Stimulated activated CD4-positive, alpha-beta T cell treated with anti-CD3 and anti-CD28 coated beads, Interleukin-4, amount 100 ng/mL, for 48 hours (primary cell): Measurements from ENCODE around the gene INSIG2.

Source experiments
- DNase-seq, 2 donors: peaks; one replicate each; pipeline ENCODE4 v3.0.0-alpha.2; 2020; ENCODE audit warnings: low read depth in 2 of 2

INSIG2 gene

DNA sequence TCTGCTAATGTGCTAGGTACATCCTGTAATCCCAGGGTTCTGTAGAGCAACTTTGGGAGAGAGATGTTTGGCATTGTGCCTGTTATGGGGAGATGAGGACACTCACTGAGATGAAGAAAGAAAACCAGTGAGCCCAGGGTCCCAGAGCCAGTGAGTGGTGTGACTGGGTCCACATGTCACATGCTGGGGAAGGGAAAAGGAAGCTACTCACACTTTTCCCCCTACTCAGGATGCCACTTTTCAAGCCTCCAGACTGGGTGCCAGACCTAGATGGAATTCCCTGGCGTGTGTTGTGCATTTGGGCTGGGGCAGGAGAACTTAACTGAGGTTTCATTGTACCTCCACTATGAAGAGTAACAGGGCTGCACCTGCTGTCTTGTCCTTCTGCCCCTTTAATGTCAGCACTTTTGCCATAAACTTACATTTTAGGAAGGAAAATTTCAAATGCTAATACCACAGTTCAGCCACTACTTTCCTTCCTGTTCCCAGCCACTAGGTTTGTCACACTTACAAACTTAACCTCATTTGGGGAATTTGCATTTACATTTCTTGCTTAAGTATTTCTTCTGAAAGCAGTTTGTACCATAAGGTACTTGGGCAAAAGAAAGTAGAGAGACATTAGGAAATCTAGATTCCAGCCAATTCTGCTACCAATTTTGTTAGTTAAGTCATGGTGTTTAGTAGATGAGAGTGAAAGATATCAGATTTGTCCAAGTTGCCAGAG lies 10.2 kb downstream of the INSIG2 start:
- DNase-seq: no peak

DNA sequence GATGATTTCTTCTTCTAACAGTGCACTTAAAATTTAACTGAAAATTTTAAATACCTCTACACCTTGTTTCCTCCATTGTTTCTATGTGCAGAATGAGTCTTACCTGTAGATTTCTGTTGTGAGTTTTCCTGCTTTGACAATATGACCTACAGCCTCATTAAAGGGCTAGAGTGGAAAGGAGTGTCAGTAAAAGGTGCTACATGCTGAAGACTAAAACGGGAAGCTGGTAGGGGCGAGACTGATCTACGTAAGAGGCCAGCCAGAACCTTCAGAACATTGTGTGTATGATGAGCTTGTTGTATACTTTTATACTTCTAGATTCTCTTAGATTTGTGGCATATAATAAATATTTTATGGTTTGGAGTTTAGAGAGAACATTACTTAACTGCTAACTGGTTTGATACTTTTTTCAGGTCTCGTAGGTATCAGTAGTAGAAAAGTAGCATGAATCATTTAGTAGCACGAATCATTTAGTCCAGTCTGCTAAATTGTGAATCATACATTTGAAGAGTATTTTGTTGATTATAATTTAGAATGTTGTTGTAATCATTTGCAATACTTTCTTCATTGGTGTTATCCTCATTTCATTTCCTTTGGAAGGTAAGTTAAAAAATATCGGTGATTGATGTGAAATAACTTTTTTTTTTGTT lies 14.3 kb downstream of the INSIG2 start:
- DNase-seq: no peak

DNA sequence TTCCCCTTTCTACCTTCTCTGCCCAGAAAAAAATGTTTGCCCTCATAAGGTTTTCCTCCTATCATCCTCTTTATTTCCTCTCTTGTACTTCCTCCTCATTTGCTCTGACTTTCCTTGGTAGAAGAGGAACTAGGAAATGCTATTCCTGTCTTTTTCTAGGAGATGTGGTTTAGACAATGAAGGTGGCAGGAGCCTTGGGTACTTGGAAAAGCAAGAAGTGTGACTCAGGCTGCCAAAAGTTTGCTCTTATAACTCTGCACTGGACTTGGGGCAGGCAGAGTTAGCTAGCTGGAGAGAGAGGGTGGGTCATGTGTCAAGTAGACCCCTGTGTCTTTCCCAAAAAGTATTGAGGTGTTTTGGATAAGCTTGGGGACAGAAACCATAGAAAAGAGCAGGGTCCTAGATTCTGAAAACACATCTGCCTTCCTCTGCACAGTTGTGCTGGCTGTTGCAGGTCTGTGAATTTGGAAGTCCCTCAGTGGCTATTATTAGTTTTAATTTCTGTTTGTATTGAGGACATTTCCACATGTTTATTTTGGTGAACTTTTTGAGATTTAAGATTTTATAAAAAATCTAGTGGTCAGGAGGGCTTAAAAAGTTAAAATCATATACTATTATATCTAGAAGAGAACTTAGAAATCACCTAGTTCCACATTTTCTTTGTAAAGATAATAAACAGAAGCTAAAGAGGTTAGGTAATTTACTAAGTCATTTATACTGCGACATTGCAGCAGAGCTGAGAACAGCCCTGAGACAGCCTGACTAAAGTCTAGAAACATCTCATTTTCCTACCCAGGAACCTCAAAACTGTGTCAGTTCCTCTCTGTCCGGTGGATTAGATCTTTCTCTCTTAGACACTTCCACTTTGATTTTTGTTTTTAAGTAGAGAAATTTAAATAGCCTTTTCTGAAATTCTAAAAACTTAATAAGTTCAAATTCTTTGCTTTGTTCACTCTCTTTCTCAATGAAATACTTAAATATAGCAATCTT lies 16.0 kb downstream of the INSIG2 start:
- DNase-seq: no peak

DNA sequence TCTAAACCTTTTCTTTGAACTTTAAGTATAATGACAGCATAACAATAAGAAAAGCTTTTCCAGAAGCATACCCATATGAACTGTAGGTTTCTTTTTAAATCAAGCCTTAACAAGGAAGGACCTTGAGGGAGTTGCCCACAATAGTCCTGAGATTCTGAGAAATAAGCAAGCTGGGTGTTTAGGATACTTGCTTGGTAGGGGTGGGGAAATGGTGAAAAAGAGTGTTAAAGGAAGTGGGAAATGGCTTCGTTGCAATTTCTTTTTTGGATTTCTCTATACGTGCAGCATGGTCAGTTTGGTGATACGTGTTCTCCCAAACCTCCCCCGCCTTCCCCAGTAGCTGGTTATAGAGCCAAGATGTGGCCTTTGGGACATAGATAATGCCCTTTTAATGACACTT lies 17.2 kb downstream of the INSIG2 start:
- no peak for DNase-seq

DNA sequence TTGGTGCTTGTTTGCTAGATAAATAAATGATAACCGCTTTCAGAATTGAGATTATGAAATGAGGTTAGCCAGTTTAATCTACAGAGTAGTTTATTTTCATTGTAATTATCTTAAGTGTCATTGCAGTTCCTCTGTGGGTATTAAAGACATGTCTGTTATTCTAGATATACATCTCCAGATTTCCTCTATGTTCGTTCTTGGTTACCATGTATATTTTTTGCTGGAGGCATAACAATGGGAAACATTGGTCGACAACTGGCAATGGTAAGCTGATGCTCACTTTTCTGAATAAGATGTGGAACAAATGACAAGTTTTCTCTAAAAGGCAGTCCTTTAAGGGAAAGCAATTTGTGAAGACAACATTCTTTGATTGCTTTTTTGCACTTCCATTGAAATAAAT lies 18.7 kb downstream of the INSIG2 start:
- no peak for DNase-seq

DNA sequence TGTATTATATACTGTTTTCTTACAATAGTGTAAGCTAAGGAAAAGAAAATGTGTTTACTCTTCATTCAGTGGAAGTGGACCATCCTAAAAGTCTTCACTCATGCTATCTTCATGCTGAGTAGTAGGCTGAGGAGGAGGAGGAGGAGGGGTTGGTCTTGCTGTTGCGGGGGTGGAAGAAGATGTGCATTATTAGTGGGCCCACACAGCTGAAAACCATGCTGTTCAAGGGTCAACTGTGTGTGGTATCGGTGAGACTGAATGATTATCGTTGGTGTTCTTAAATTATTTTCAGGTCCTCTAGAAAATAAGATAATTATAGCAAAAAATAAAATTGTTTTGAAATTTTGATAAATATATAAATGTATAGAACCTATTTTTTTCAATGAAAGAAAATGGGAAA lies 22.0 kb downstream of the INSIG2 start:
- DNase-seq: no peak

DNA sequence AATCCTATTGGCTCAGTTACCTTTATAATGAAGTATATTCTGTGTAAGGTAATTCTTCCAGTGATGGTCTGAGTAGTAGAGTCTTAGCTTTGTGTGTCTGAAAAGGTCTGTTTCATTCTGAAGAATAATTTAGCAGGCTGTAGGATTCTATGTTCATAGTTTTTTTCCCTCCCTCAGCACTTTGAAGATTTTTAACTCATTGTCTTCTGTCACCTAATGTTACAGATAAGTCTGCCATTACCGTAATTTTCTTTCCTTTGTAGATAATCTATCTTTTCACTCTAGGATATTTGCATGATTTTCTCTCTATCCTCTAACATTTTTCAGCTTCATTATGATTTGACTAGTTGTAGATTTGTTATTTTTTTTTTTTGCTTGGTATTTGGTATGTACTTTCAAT lies 22.7 kb downstream of the INSIG2 start:
- no peak for DNase-seq

DNA sequence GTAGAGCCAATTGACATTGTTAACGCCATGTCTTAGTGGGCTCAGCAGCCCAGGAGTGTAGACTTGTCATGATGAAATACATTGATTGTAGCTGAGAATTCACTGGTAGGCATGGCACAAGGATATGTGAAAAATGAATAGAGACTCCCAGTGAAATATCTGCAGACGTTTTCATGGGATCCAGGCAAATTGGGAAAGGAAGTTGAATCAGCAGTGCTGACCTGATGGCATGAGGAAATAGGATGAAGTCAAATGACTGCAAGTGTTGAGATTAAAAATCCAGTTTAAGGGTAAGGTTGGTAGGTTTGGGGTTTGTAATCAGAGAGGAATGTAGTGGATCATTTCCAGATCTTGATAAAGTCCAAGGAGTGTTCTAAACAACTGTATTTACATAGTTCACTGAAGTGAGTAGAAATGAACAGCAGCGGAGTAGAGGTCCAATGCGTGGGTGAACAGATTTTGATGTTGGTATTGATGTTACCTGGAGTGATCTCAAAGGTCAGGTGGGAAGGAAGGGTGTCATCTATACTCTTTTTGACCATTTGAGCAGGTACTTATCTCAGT lies 24.6 kb downstream of the INSIG2 start:
- DNase-seq: no peak

DNA sequence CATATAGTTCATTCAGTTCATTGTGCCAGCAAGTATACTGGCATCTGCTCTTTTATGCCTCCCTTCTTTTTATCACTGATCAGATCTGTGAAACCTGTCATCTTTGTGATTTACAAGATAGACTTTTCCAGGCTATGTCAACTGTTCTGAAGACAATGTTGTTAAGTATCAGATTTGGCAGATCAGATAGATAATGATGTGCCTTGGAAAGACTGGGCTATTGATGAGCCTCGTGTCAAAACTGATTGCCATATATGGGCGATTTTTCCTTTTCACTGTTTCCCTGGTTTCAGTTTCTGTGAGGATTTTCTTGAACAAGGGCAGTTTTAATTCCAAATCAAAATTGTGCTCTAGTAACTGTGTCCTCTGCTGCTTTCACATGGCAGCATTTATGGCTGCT lies 26.6 kb downstream of the INSIG2 start:
- DNase-seq: no peak

DNA sequence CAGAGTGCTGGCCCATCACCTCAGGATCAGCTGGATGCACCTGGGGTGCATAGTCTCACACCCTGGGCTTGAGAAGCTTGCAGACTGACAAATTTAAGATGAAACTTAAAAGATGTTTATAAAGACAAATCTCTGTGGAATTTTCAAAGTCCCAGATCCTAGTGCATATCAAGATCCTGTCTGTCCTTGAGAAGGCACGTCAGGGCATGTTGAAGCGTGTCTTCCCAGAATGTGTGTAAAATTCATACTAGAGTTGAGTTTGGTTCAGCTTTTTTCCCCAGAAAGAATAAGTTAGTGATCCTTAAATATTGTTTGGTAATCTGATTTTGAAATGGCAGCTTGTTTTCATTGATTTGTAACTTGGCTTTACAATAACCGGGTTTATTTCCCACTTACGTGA lies 27.5 kb downstream of the INSIG2 start:
- no peak for DNase-seq

DNA sequence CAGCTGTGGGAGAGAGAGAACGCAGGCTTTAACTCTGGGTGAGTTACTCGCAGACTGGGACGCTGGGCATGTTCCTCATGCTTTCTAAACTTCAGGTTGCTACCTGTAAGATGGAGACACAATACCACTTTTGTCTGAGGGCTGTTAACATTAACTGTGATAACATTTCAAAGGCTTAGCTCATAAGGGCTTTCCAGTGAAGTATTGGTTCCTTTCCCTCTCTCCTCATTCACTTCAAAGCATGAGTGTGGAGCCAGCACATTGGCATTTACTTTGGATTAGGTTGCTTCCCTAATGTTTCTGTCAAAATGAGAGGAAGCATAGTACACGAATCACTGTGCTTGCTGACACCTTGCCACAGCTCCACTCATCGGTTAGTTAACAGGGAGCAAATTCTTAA lies 30.2 kb downstream of the INSIG2 start:
- no peak for DNase-seq

DNA sequence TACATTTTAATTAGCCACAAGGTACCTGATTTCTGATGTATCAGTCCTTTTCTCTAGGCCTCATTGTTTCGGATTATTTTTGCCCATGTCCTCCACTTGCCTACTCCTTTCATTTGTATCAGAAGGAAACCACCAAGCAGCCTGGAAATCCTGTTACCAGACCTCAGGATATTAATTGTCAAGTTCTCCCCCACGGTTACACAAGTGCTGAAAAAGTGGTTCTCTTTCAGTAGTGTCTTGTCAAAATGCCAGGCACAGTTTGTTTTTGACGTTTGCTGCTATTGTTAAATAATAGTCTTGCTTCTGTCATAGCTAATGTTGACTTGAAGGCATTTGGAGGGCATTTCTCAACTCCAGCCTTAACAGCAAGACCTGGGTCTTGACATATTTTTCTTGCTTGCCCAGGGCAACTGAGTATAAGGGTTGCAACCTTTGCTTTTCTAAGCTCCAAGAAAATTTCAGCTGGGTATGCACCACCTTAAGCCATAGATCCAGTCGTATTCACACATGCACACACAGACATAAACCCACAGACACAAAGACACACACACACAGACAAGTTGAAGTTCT lies 31.0 kb downstream of the INSIG2 start:
- no peak for DNase-seq

DNA sequence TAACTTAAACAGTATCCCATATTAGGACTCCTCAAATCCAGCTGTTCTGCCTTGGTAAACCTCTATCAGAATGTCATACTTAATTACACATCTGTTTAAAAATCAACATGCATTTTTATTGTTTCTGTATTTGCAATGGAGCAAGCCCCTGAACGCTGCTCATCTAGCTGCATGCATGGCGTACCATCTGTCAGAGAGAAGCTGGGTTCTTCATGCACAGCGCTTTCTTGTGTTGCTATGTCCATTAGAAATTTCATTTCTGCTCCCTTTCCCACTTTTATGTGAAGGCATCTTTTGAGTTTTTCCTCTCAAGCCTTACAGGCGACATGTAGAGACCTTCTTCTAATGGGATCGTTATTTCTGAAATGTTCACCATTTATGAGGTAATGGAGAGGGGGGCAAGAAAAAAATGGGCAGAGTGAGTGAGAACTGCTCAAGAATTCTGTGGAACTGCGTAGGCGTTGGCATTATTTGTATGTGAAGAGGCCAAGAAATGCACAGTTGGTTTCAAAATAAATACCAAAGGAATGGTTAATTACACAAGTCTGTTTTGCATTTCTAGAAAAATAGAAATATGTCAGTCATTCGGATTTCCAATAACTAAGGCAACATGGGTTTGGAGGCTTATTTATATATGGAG lies 31.6 kb downstream of the INSIG2 start:
- DNase-seq: no peak

DNA sequence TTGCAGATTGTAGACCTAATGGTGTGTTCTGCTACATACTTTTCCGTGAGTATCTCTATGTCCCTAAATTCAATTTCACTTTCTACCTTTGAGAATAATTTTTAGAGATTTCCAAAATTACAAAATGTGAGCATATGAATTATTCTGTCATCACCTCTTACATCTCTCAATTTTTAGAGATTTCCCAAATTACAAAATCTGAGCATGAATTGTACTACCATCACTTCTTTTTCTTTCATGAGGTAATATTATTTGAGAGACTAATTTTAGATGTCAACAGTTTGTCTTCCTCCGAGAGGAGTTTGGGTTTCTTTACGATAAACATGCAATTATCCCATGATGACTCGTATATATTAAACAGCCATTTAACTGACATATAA lies 32.1 kb downstream of the INSIG2 start:
- no peak for DNase-seq

DNA sequence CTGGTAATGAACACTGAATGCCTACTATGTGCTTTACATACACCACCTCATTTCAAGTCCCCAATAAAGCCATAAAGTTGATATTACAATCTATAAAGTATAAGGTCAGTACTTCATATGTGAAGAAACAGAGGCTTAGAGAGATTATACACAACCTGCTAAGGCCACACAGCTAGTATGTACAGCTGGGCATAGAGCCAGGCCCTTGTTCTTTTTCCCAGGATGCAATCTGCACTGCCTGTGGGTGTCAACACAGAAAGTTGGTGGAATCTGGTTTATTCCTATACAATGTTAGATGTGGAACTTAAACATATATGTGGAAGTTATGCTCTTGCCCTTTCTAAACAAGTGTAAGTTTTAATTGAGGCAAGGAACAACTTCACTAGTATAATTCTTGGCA lies 32.8 kb downstream of the INSIG2 start:
- DNase-seq: no peak

DNA sequence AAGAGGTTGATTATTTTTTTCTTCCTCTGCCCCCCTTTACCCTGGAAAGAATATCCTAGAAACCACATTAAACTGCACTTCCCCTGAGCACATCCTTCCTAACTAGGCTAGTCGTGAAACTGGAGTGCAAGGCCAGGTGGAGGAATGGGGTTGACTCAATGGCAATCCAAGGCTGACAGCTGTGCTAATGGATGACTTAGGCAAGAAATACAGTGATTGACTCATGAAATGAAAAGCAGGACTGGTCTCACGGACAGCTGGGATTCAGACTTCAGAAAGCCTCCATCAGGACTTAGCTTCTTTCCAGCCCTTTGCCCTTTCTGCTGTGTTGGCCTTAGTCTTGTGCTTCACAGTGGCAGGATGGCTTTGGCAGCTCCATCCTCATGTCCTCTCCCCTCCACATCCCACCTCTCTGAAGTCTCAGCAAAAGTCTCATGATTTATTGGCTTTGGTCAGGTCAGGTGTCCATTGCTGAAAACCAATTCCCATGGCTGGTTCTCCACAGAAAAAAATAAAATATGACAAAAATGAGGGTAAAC lies 33.8 kb downstream of the INSIG2 start:
- no peak for DNase-seq

DNA sequence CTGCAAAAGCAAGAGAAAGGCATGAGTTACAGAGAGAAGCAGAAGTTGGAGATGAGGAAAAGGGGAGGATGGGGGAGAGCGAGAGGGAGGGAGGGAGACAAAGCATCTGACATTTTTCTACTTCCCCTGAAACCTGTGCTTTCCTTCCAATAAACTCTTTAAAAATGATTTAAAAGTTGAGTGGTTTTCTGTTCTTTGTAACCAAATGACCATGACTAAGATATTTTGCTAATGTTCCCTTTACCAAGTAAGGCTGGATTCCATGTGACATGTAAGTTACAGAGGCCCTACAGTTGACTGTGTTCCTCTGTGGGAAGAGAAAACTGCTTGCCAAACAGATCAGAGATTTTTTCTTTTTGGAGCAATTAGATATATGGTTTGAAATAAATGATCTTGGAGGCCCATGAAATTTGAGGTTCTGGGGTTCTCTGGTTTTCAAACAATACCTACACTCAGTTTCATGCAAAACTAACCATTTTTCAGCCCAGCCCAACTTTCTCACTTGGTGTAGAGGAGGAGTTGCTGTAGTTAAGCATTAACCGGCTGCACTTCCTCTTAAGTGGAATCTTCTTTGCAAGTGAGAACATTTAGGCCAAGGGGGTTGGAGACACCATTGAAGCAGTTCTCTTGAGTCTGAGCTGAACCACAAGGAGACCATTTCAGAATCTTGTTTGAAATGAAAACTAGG lies 34.5 kb downstream of the INSIG2 start:
- DNase-seq: no peak

DNA sequence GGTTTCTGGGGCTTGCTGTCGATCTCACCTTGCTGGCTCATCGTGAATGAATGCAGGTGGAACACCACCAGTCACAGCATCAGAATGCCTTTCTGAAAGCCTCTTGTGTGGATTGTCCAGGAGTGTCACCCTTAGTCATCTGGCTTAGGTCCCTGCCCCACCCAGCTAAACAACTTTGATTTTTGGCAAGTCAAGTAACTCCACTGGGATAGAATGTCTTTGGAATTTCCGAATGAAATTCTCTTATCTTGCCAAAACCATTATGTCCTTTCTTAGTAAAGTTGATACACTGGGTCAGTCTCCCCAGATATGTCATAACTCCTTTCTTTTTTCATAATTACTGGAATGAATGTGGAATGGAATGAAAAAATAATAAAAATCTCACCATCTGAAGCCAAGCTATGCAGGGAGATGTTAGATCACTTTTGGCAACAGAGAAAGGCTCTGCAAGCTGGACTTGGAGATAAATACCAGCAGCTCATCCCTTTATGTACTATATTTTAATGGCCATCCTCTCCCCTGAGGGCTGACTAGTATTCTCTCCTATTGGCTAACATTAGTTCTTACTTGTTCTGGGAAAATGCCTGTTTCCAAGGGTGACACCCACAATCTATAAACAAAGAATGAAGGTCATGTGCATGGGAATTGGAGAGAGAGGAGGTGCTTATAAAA lies 35.4 kb downstream of the INSIG2 start:
- DNase-seq: no peak

DNA sequence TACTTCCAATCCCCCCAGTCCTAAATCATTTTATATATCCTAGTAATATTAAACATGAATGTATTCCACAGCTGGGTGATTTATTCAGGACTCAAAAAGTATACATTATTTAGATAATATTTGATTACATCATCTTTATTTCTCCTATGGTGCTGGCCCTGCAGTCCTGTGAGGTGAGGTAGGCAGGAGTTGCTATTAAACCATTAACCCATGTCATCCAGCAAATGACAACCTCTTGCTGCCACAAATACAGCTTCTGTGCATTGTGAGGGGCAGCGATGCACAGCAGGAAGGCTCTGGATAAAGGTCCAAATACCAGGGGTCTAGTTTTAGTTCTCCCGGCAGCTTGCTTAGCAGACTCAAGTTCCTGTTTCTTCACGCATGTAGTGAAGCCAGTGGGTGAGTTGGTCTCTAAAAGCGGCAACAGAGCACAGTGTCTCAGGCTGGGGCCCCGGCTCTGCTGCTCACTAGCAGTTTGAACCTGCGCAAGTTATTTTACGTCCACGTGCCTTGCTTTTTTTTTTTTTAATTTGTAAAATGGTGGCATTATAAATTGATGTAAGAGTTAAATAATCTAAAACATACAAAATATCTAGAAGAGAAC lies 36.1 kb downstream of the INSIG2 start:
- DNase-seq: no peak

DNA sequence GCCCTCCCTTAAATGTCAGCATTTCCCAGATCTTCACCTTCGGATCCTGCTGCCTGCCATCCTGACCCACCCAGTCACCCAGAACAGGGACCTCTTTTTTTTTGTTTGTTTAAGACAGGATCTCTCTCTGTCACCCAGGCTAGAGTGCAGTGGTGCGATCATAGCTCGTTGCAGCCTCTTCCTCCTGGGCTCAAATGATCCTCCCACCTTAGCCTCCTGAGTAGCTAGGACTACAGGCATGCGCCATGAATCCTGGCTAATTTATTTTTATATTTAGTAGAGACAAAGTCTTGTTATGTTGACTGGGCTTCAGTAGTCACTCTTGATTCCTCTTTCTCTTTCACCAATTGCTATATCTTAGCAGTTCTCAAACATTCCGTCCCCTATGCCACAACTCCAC lies 39.0 kb downstream of the INSIG2 start:
- DNase-seq: no peak
